OCI-LY7 (cell line): ENCODE measurements around the gene PITPNC1.

Experiments used
- EZH2phosphoT487 ChIP-seq: fragments of 200-600 bp; sonication (generic); IDR thresholded peaks from 2 replicates; pipeline ENCODE4 v1.6.1; 2018; ENCODE audit warnings: low read depth, borderline replicate concordance, mild to moderate bottlenecking, mixed run types, antibody characterized with exemption, low read length, moderate library complexity, mixed read lengths
- TF ChIP-seq, protein P1 (sequence below): fragments of 200-600 bp; sonication (generic); conservative IDR thresholded peaks from 2 replicates; pipeline ENCODE4 v1.5.1; 2014; ENCODE audit warnings: mild to moderate bottlenecking, antibody characterized with exemption, low read length, moderate library complexity, mixed read lengths

DNA sequence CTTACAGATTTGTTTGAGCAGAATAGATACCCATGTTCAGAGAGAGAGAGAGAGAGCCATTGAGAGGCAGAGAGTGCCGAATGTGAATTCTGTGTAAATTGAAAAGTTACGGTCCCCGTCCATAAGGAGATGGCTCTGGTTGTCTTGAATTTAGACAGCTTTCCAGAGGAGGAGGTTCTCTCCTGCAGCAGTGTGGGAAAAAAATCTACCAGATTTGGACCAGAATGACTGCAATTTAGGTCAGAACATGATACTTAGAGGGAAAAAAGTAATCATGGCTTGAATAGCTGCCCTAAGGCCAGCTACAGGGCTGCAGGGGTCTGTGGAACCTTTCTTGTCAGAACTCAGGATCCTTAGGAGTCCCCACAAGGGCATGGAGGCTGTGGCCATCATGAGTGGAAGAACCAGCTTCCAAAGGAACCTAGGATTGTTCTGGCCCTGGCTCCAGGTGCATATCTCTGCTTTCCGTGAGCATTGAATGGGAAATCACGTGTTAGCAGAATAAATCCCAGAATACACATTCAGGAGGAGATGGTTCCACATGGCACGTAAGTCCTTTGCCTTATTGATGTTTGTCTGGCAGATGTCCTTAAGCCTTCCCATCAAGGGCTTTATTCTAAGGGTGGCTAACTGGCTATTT, 13.0 kb downstream of the PITPNC1 start:
- TF ChIP-seq, protein P1, sequence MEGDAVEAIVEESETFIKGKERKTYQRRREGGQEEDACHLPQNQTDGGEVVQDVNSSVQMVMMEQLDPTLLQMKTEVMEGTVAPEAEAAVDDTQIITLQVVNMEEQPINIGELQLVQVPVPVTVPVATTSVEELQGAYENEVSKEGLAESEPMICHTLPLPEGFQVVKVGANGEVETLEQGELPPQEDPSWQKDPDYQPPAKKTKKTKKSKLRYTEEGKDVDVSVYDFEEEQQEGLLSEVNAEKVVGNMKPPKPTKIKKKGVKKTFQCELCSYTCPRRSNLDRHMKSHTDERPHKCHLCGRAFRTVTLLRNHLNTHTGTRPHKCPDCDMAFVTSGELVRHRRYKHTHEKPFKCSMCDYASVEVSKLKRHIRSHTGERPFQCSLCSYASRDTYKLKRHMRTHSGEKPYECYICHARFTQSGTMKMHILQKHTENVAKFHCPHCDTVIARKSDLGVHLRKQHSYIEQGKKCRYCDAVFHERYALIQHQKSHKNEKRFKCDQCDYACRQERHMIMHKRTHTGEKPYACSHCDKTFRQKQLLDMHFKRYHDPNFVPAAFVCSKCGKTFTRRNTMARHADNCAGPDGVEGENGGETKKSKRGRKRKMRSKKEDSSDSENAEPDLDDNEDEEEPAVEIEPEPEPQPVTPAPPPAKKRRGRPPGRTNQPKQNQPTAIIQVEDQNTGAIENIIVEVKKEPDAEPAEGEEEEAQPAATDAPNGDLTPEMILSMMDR: no peak
- TF ChIP-seq EZH2phosphoT487: no peak
